Heart right ventricle (tissue), 16 donors: ENCODE data around the gene COX8A. TPM values are rescaled to one million over a fixed set of nuclear protein-coding genes. Genes with fewer than 3 reads are reported as not detected.

Experiments used
- ATAC-seq, 8 donors: fragments of 200-7000 bp; cut with Tn5 transposase; one replicate each; pipeline ENCODE4 v1.9.1; 2020; ENCODE audit warnings: mild to moderate bottlenecking in 8 of 8, moderate library complexity in 8 of 8, moderate number of reproducible peaks in 1 of 8
- DNase-seq, 2 donors: peaks; one replicate each; pipeline ENCODE4 v3.0.0-alpha.2; 2020
- H3K27ac ChIP-seq, 10 donors: fragments of 200-600 bp; sonication (generic) in 2 of 10; one replicate each; pipeline versions ENCODE4 v1.5.0 to v1.8.0; 2020 to 2022; ENCODE audit warnings: mild to moderate bottlenecking in 3 of 10
- H3K27me3 ChIP-seq, 7 donors: fragments of 200-600 bp; one replicate each; pipeline ENCODE4 v1.8.0; 2021 to 2022; ENCODE audit warnings: mild to moderate bottlenecking in 2 of 7
- H3K36me3 ChIP-seq, 9 donors: fragments of 200-600 bp; sonication (generic) in 1 of 9; one replicate each; pipeline versions ENCODE4 v1.5.0 to v1.8.0; 2020 to 2022; ENCODE audit warnings: mild to moderate bottlenecking in 2 of 9
- H3K4me1 ChIP-seq, 9 donors: fragments of 200-600 bp; sonication (generic) in 1 of 9; one replicate each; pipeline versions ENCODE4 v1.5.0 to v1.8.0; 2020 to 2022; ENCODE audit warnings: mild to moderate bottlenecking in 4 of 9
- H3K4me3 ChIP-seq, 10 donors: fragments of 200-600 bp; sonication (generic) in 2 of 10; one replicate each; pipeline versions ENCODE4 v1.5.0 to v1.8.0; 2020 to 2022; ENCODE audit warnings: mild to moderate bottlenecking in 7 of 10, moderate library complexity in 2 of 10
- H3K9me3 ChIP-seq, 11 donors: fragments of 200-600 bp in 10 of 11; sonication (generic) in 2 of 11; one replicate each; pipeline versions ENCODE4 v1.5.0 to v1.8.0; 2013 to 2022; ENCODE audit warnings: mild to moderate bottlenecking in 2 of 11, control low read depth in 1 of 11, moderate library complexity in 1 of 11
- CTCF ChIP-seq, 9 donors: fragments of 200-600 bp; sonication (generic) in 2 of 9; IDR thresholded peaks; one replicate each; pipeline versions ENCODE4 v1.5.0 to v1.8.0; 2021 to 2022; ENCODE audit warnings: antibody characterized with exemption in 9 of 9, mild to moderate bottlenecking in 5 of 9, moderate library complexity in 1 of 9
- WGBS, 2 donors: extraction: QIAGEN DNeasy Blood & Tissue Kit; methylation state at CpG; one replicate each; pipeline ENCODE4 v1.1.7; 2013; ENCODE audit warnings: inconsistent platforms in 1 of 2; 5-methylcytosine and 5-hydroxymethylcytosine counted together
- intact Hi-C, 10 donors: fragments of 100-400 bp; cut with DNase I; formaldehyde crosslinking; loops; one replicate each; pipeline versions ENCODE4 v1.11.1 to v1.14.2; 2022
- polyA plus RNA-seq, 2 donors: library from polyadenylated mRNA; stranded (reverse); fragments of 200-250 nt; gene quantifications; one replicate each; pipeline ENCODE4 v1.2.3, GENCODE V29; 2013
- total RNA-seq, 10 donors: library from RNA; stranded (reverse); fragmentation: NEBNext Ultra II Directional in 3 of 10; extraction: Animal tissue kit (Norgen Biotek cat#: 25700) in 3 of 10; gene quantifications; one replicate each; pipeline versions ENCODE4 v1.2.1 to v1.2.4, GENCODE V29; 2021 to 2023
- donor health status: Arrhythmogenic right ventricular cardiomyopathy.
- donor health status: ischemic (EF 13 %, LVEDD 7.1; RV severe dilation, severe dysfunction).
- donor health status: healthy with polysubstance abuse.
- donor health status: DM: no; HTN: yes; CAD: no.
- donor health status: DM: no; HTN: no; CAD: no.
- donor health status: ischemic (EF 25% LVEDD 6.9; RV normal size, moderate dysfunction).
- donor health status: ischemic (EF 25% LVEDD 5.7; RV mildly dilated, moderate dysfunction).
- donor health status: healthy.
- donor health status: DM: yes; HTN: yes; CAD: no.
- donor health status: Ischemic cardiomyopathy.
- donor health status: ischemic (EF 35%, LVEDD 5.7; RV mildly dilated, moderate dysfunction).
- donor health status: nonischemic (EF 11% LVEDD 7.7; RV severe dilation, severe dysfunction).
- donor health status: DM: yes; HTN: yes; CAD: no.
- donor health status: PGD.
- donor health status: ischemic (EF 29% LVEDD 5.4; RV normal size, mild dysfunction).
- donor health status: nonischemic (EF 23%, LVEDD 6.1; RV moderate dilation, normal function).

COX8A gene
- total and polyA plus RNA-seq, 12 donors = 868 to 2,481 (median 1,100) TPM

DNA sequence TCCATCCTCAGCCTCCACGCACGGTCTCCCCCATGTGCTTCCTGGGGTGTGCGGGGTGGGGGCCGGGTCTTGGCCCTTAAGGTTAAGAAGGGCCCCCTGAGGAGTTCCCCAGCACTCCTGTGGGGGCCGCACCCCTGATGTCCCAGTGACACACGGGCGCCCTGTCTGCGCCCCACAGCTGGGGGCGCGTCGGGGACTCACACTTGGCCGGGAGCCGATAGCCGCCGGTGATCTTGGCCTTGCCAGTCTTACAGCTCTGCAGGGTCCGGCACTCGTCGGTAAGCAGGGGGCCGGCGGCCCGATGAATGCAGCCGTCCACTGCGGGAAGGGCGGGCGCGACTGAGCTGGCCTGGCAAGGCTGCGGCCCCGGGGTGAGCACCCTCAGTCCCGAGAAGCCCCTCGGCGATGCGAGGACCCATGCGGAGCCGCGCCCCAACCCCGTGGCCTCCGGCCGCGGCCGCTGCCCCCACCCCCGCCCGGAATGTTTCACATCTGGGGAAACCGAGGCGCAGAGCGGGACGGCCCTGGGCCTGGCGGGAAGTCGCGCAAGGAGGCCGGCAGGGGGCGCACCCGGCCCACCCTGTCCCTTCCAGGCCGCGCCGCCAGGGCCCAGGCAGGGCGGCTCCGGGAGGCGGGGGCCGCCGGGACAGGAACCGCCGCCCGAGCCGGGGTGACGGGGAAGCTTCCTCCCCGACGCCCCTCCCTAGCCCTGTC, 25.8 kb downstream of the COX8A start:
- peak; percentile 70 to 91 (median 83) for TF ChIP-seq CTCF (IDR thresholded peaks at IDR 0.05)
- no peaks in the 10 kb centered on the region for H3K9me3 ChIP-seq
- H3K4me1 ChIP-seq = peaks cover 23 to 55% (median 38%) of the 10 kb centered on the region in 9 donors
- WGBS, 2 donors = 3 to 5% methylated on average over 66 to 67 of the region's 67 CpGs
- ATAC-seq (peak; percentile 72 to 93 (median 88)), DNase-seq (peak; percentile 63 to 77)
- H3K4me3 ChIP-seq = peak overlapping the region in 9 of 10 donors; percentile 30 to 53 (median 49)
- H3K27me3 ChIP-seq = peaks cover 0 to 54% (median 0%) of the 10 kb centered on the region in 7 donors
- H3K27ac ChIP-seq = peak overlapping the region in 2 of 10 donors; percentile 14 to 27
- intact Hi-C loops = loop anchor here in 7 of 10 donors (1.0 to 2.0 kb wide), 3 partner anchors 148 to 153 kb away; no protein-coding TSS in a partner anchor
- peaks cover 0 to 37% (median 21%) of the 10 kb centered on the region in 9 donors for H3K36me3 ChIP-seq

- peaks cover 0 to 32% (median 21%) of the 10 kb centered on the region in 9 donors for H3K36me3 ChIP-seq
- H3K4me1 ChIP-seq = peaks cover 23 to 55% (median 38%) of the 10 kb centered on the region in 9 donors
- peaks cover 0 to 62% (median 0%) of the 10 kb centered on the region in 7 donors for H3K27me3 ChIP-seq
- peak overlapping the region in 9 of 10 donors; percentile 30 to 53 (median 49) for H3K4me3 ChIP-seq
- WGBS, 2 donors = 23 to 25% methylated on average over 60 of the region's 60 CpGs
- ATAC-seq (no peak), DNase-seq (no peak)
- H3K9me3 ChIP-seq = no peaks in the 10 kb centered on the region
- peak in 1 of 9 donors; percentile 24 for TF ChIP-seq CTCF (IDR thresholded peaks at IDR 0.05)
- intact Hi-C loops = loop anchor here in 8 of 10 donors (1.0 to 2.0 kb wide), 3 partner anchors 147 to 152 kb away; no protein-coding TSS in a partner anchor
- peak overlapping the region in 2 of 10 donors; percentile 14 to 27 for H3K27ac ChIP-seq
Observed at GRCh38 chr11:64000740-64001483, 26.5 kb downstream of the COX8A start.

GRCh38 chr11:64001484-64002420, 27.3 kb downstream of the COX8A start:
- Histone ChIP-seq H3K36me3 (peaks cover 0 to 24% (median 12%) of the 10 kb centered on the region in 9 donors), H3K4me1 (peaks cover 23 to 56% (median 38%) of the 10 kb centered on the region in 9 donors), H3K27ac (peak overlapping the region in 1 of 10 donors; percentile 14), H3K27me3 (peaks cover 0 to 69% (median 0%) of the 10 kb centered on the region in 7 donors), H3K4me3 (peak overlapping the region in 4 of 10 donors; percentile 46 to 53 (median 52)), H3K9me3 (no peaks in the 10 kb centered on the region)
- WGBS, 2 donors = 47 to 61% methylated on average over 23 of the region's 23 CpGs
- ATAC-seq (peak in 2 of 8 donors; percentile 4 to 6), DNase-seq (no peak)
- no peak for TF ChIP-seq CTCF (IDR thresholded peaks at IDR 0.05)
- intact Hi-C loops = loop anchor here in 6 of 10 donors (1.0 to 2.0 kb wide), 4 partner anchors 145 to 151 kb away; no protein-coding TSS in a partner anchor
